K562 (cell line): ENCODE measurements around the gene ING5. TPM values are rescaled to one million over a fixed set of nuclear protein-coding genes. Genes with fewer than 3 reads are reported as not detected.

ENCODE experiments used
- CHCHD3 ChIP-seq: fragments of 250-450 bp; sonication (Bioruptor Pico); IDR thresholded peaks from 2 replicates; pipeline ENCODE4 v2.1.2; 2022; ENCODE audit warnings: mild to moderate bottlenecking
- ETV6 ChIP-seq, 3 experiments: fragments of 150-350 bp in 1 of 3; sonication (generic) in 1 of 3; formaldehyde crosslinking in 1 of 3; IDR thresholded peaks; 2 replicates each; pipeline versions ENCODE4 v1.6.1 to v1.8.0; 2014 to 2022; ENCODE audit warnings: borderline replicate concordance in 2 of 3, low read depth in 2 of 3, antibody characterized with exemption in 1 of 3, low read length in 1 of 3, mild to moderate bottlenecking in 1 of 3, missing genetic modification reagents in 1 of 3
- FOXO4 ChIP-seq: fragments of 450-650 bp; formaldehyde crosslinking; IDR thresholded peaks from 2 replicates; pipeline ENCODE4 v1.4.0; 2020; ENCODE audit warnings: mild to moderate bottlenecking, moderate library complexity
- PRDM10 ChIP-seq: fragments of 450-650 bp; IDR thresholded peaks from 2 replicates; pipeline ENCODE4 v1.6.1; 2018; ENCODE audit not compliant: partially characterized antibody
- polyA plus RNA-seq, 8 experiments: library from polyadenylated mRNA; depleted of rRNA in 4 of 8; stranded (reverse) in 5 of 8; unstranded in 3 of 8; fragments of >200 nt; fragmentation: Nextera tagmentation in 2 of 8; fragmentation: Illumina TruSeq in 1 of 8; extraction: Ambion mirVana in 2 of 8; extraction: Trizol in 1 of 8; gene quantifications; 2 replicates each; pipeline versions ENCODE4 v1.2.1 to v1.2.3, GENCODE V29; 2011 to 2014; ENCODE audit warnings: inconsistent platforms in 1 of 8, missing spikeins in 1 of 8
- total RNA-seq, 7 experiments: library from RNA; depleted of rRNA in 6 of 7; stranded (reverse); fragments of >200 nt in 6 of 7; fragmentation: Illumina TruSeq in 2 of 7; extraction: Trizol in 2 of 7; gene quantifications; 2 replicates each; pipeline versions ENCODE4 v1.2.1 to v1.2.3, GENCODE V29; 2011 to 2021; ENCODE audit warnings: low replicate concordance in 1 of 7

ING5 gene
- total and polyA plus RNA-seq, 9 of the 15 experiments (the other 6 are each of a cell fraction or from before 2014, with no cell fraction given) = 10.4 to 53.3 (median 27.9) TPM

- TF ChIP-seq FOXO4 (CRISPR knock-in tag) (no peak), PRDM10 (no peak), ETV6 (IDR thresholded peaks at IDR 0.05; ENCODE audit: borderline replicate concordance in 1 of 2, low read depth in 2 of 2, low read length in 1 of 2) (no peak), ETV6 (CRISPR knock-in tag; IDR thresholded peaks at IDR 0.05; ENCODE audit: borderline replicate concordance) (no peak), CHCHD3 (CRISPR knock-in tag) (no peak)
Observed at GRCh38 chr2:241680044-241680443, 21.8 kb upstream of the ING5 start (continued).
